SU-DHL-6 (cell line): ENCODE results near the gene RALGAPA1.

Source experiments
- H2AFZ ChIP-seq: fragments of 200-600 bp; sonication (generic); 2 replicates; pipeline ENCODE4 v1.6.1; 2014; ENCODE audit warnings: low read depth, mild to moderate bottlenecking, moderate library complexity, mixed read lengths, antibody characterized with exemption, low read length; ENCODE audit not compliant: severe bottlenecking
- H3F3A ChIP-seq: fragments of 200-600 bp; shearing (Covaris generic); 2 replicates; pipeline ENCODE4 v1.6.0; 2016; ENCODE audit warnings: antibody characterized with exemption, mild to moderate bottlenecking; ENCODE audit not compliant: insufficient read depth
- H3K27ac ChIP-seq: fragments of 200-600 bp; sonication (generic); 2 replicates; pipeline ENCODE4 v1.5.1; 2016; ENCODE audit warnings: low read depth, mild to moderate bottlenecking, low read length, moderate library complexity, mixed read lengths
- H3K27me3 ChIP-seq: fragments of 200-600 bp; sonication (generic), shearing (Covaris generic); 2 replicates; pipeline ENCODE4 v1.6.0; 2014; ENCODE audit warnings: mild to moderate bottlenecking, low read length
- H3K36me3 ChIP-seq: fragments of 200-600 bp; sonication (generic); 2 replicates; pipeline ENCODE4 v1.6.1; 2014; ENCODE audit warnings: mild to moderate bottlenecking, low read length, mixed read lengths
- H3K4me2 ChIP-seq: fragments of 300-600, 200-600 bp; shearing (Covaris generic), sonication (generic); 2 replicates; pipeline ENCODE4 v1.6.0; 2014; ENCODE audit warnings: low read length, low read depth, mild to moderate bottlenecking; ENCODE audit not compliant: poor library complexity, severe bottlenecking
- H3K4me3 ChIP-seq: fragments of 200-600 bp; sonication (generic); 2 replicates; pipeline ENCODE4 v1.5.1; 2014; ENCODE audit warnings: antibody characterized with exemption, low read length, mild to moderate bottlenecking, mixed read lengths; ENCODE audit not compliant: insufficient read depth, poor library complexity, severe bottlenecking
- H3K79me2 ChIP-seq: fragments of 200-600 bp; sonication (generic); 2 replicates; pipeline ENCODE4 v1.6.1; 2014; ENCODE audit warnings: mild to moderate bottlenecking, low read length, moderate library complexity; ENCODE audit not compliant: insufficient read depth
- H3K9ac ChIP-seq: fragments of 200-600 bp; sonication (generic); 2 replicates; pipeline ENCODE4 v1.7.0; 2014; ENCODE audit warnings: mild to moderate bottlenecking, low read length
- H3K9me2 ChIP-seq: fragments of 200-600 bp; sonication (generic); replicated peaks from 2 replicates; pipeline ENCODE4 v1.6.1; 2014; ENCODE audit warnings: low read length; ENCODE audit not compliant: insufficient read depth
- H3K9me3 ChIP-seq: fragments of 200-600 bp; sonication (generic); 2 replicates; pipeline ENCODE4 v1.6.1; 2014; ENCODE audit warnings: low read length, mixed read lengths; ENCODE audit not compliant: insufficient read depth
- H4K20me1 ChIP-seq: fragments of 200-600 bp; sonication (generic); 2 replicates; pipeline ENCODE4 v1.6.1; 2014; ENCODE audit warnings: low read depth, mild to moderate bottlenecking, antibody characterized with exemption, low read length, moderate library complexity, mixed read lengths
- EZH2phosphoT487 ChIP-seq: fragments of 200-600 bp; sonication (generic), shearing (Covaris generic); conservative IDR thresholded peaks from 2 replicates; pipeline ENCODE4 v1.6.1; 2018; ENCODE audit warnings: mild to moderate bottlenecking, antibody characterized with exemption, low read length, moderate library complexity, mixed read lengths
- TF ChIP-seq, protein P1 (sequence below): fragments of 200-600 bp; sonication (generic); IDR thresholded peaks from one replicate; pipeline ENCODE4 v1.5.1; 2017; ENCODE audit warnings: antibody characterized with exemption, mild to moderate bottlenecking, low read length, moderate library complexity; ENCODE audit not compliant: insufficient read depth, poor library complexity, severe bottlenecking

The RALGAPA1 gene

GRCh38 chr14:35696119-35696518 is 113.0 kb downstream of the RALGAPA1 start:
- Histone ChIP-seq H3K27ac (no peak overlapping the region), H3K36me3 (no peaks in the 10 kb centered on the region), H3K27me3 (no peaks in the 10 kb centered on the region), H3K9me3 (no peaks in the 10 kb centered on the region), H3K9me2 (no peaks in the 10 kb centered on the region), H4K20me1 (no peaks in the 10 kb centered on the region; the same call in 1 of the 2 replicates), H3K79me2 (no peaks in the 10 kb centered on the region), H3K4me2 (no peak overlapping the region), H3F3A (no peaks in the 10 kb centered on the region), H2AFZ (no peak overlapping the region), H3K4me3 (no peak overlapping the region), H3K9ac (no peak overlapping the region)
- no peak for TF ChIP-seq EZH2phosphoT487
- TF ChIP-seq, protein P1, sequence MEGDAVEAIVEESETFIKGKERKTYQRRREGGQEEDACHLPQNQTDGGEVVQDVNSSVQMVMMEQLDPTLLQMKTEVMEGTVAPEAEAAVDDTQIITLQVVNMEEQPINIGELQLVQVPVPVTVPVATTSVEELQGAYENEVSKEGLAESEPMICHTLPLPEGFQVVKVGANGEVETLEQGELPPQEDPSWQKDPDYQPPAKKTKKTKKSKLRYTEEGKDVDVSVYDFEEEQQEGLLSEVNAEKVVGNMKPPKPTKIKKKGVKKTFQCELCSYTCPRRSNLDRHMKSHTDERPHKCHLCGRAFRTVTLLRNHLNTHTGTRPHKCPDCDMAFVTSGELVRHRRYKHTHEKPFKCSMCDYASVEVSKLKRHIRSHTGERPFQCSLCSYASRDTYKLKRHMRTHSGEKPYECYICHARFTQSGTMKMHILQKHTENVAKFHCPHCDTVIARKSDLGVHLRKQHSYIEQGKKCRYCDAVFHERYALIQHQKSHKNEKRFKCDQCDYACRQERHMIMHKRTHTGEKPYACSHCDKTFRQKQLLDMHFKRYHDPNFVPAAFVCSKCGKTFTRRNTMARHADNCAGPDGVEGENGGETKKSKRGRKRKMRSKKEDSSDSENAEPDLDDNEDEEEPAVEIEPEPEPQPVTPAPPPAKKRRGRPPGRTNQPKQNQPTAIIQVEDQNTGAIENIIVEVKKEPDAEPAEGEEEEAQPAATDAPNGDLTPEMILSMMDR, result no peak

DNA sequence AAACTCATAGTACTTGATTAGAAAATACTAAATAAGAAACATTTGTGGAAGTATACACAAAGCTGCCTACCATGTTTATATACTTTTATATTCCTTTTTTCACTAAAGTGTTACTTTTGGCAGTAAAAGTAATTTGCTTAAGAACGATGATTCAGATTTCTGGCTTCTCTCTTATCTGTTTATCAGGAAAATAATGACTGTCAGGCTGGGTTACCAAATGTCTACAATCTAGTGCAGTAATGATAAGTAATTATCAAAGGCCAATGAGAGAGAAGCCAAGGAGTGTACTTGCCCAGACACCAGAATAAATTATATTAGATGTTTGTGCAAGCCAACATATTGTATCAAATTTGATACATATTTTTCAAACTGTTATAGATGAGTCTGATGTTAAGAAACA is 113.4 kb downstream of the RALGAPA1 start:
- Histone ChIP-seq H3K36me3 (no peaks in the 10 kb centered on the region), H3F3A (no peaks in the 10 kb centered on the region), H4K20me1 (no peaks in the 10 kb centered on the region; the same call in 1 of the 2 replicates), H3K27me3 (no peaks in the 10 kb centered on the region), H3K9me2 (no peaks in the 10 kb centered on the region), H2AFZ (no peak overlapping the region), H3K4me2 (no peak overlapping the region), H3K4me3 (no peak overlapping the region), H3K79me2 (no peaks in the 10 kb centered on the region), H3K9me3 (no peaks in the 10 kb centered on the region), H3K9ac (no peak overlapping the region), H3K27ac (no peak overlapping the region)
- TF ChIP-seq, protein P1, result no peak
- no peak for TF ChIP-seq EZH2phosphoT487

GRCh38 chr14:35695072-35695471 is 114.0 kb downstream of the RALGAPA1 start:
- H3F3A ChIP-seq, result no peaks in the 10 kb centered on the region
- no peaks in the 10 kb centered on the region for H3K9me2 ChIP-seq
- no peaks in the 10 kb centered on the region for H3K36me3 ChIP-seq
- H3K4me3 ChIP-seq, result no peak overlapping the region
- no peaks in the 10 kb centered on the region for H3K9me3 ChIP-seq
- no peak overlapping the region for H3K27ac ChIP-seq
- no peak overlapping the region for H3K4me2 ChIP-seq
- H3K27me3 ChIP-seq, result no peaks in the 10 kb centered on the region
- H4K20me1 ChIP-seq, result no peaks in the 10 kb centered on the region; the same call in 1 of the 2 replicates
- H2AFZ ChIP-seq, result no peak overlapping the region
- no peak for TF ChIP-seq EZH2phosphoT487
- TF ChIP-seq, protein P1, result no peak
- no peaks in the 10 kb centered on the region for H3K79me2 ChIP-seq
- no peak overlapping the region for H3K9ac ChIP-seq
